ENCODE data around the gene BBS9. TPM values are rescaled to one million over a fixed set of nuclear protein-coding genes. Genes with fewer than 3 reads are reported as not detected.

The BBS9 gene
- total and polyA plus RNA-seq, 9 of the 15 experiments (the other 6 are each of a cell fraction or from before 2014, with no cell fraction given): 0.77 to 3.3 (median 2.4) TPM

DNA sequence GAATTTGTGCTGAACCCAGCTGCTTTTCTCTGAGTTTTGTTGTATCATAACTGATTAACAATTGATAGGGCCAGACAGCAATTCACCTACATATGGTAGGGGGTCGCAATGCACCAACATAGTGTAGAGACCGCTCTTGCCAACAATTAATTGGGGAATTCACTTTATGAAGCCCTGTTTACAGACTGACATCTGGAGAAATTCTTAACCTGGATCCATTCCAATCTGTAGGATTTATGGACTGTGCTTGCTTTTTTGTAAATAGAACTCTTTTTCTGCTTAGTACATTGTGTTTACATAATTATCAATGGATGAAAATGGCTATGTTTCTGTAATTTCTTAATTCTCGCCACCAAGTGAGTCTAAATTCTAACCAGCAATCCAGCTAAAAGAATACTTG, 464.2 kb downstream of the BBS9 start:
- WGBS (ENCODE audit: insufficient coverage, low coverage, missing lambda C conversion rate): 2% methylated on average over 3 of the region's 3 CpGs
- no peak overlapping the region for H3K4me3 ChIP-seq
- no peak overlapping the region for H2AFZ ChIP-seq (ENCODE audit: low read depth, low read length)
- no TSS peak for BruUV-seq (replicated peaks)
- no peaks in the 10 kb centered on the region for H3K4me1 ChIP-seq (replicated peaks in 1 of 2; ENCODE audit: control insufficient read depth in 2 of 2, insufficient read depth in 2 of 2, low read length in 2 of 2)
- no peaks in the 10 kb centered on the region for H3K9me3 ChIP-seq (replicated peaks; ENCODE audit: control insufficient read depth, insufficient read depth, low read depth, low read length)
- no peaks in the 10 kb centered on the region for H3K9me1 ChIP-seq (ENCODE audit: control insufficient read depth, insufficient read depth, low read length)
- H3K4me2 ChIP-seq (ENCODE audit: insufficient read depth, low read length): no peak overlapping the region
- no peaks in the 10 kb centered on the region for H3K79me2 ChIP-seq (ENCODE audit: control insufficient read depth, insufficient read depth, low read length)
- H3K27me3 ChIP-seq (ENCODE audit: control insufficient read depth in 2 of 2, insufficient read depth in 2 of 2, low read length in 2 of 2): no peaks in the 10 kb centered on the region
- H3K36me3 ChIP-seq (ENCODE audit: control insufficient read depth, insufficient read depth, low read length): no peaks in the 10 kb centered on the region
- intact Hi-C loops (cut with micrococcal nuclease) (no loop called here), in situ Hi-C loops (cut with MboI) (no loop called here)
- H3K27ac ChIP-seq (ENCODE audit: extremely low read depth, low read depth, low read length): no peak overlapping the region
- DNase-seq (ENCODE audit: extremely low read depth in 1 of 4, low spot score in 3 of 4) (no peak), ATAC-seq (no peak), FAIRE-seq (no peak)
- H3K9ac ChIP-seq (ENCODE audit: insufficient read depth in 1 of 2, low read depth in 2 of 2, low read length in 2 of 2): no peak overlapping the region
- CTCF ChIA-PET (ENCODE audit: low intra/inter-chr PET ratio): no interaction called here
- POLR2A ChIA-PET: no interaction called here
- no peaks in the 10 kb centered on the region for H4K20me1 ChIP-seq (replicated peaks; ENCODE audit: control insufficient read depth, insufficient read depth, low read length)
- TF ChIP-seq TAF7 (tag; IDR thresholded peaks at IDR 0.05): no peak
- no peak for TF ChIP-seq HMG20B (CRISPR knock-in tag; IDR thresholded peaks at IDR 0.05)
- no peak for TF ChIP-seq ID3 (CRISPR knock-in tag; IDR thresholded peaks at IDR 0.05)
- TF ChIP-seq ID3 (tag; IDR thresholded peaks at IDR 0.05): no peak
- TF ChIP-seq ZNF184 (CRISPR knock-in tag; IDR thresholded peaks at IDR 0.05): no peak
- TF ChIP-seq CBFB (CRISPR knock-in tag; IDR thresholded peaks at IDR 0.05): no peak
- TF ChIP-seq SMARCA4 (IDR thresholded peaks at IDR 0.05): no peak
- TF ChIP-seq NBN (IDR thresholded peaks at IDR 0.05; ENCODE audit: low read depth): no peak
- TF ChIP-seq ARID3A (IDR thresholded peaks at IDR 0.05; ENCODE audit: borderline replicate concordance, low read depth, low read length): no peak
- TF ChIP-seq ZNF277 (CRISPR knock-in tag; IDR thresholded peaks at IDR 0.05; ENCODE audit: borderline replicate concordance): no peak
- TF ChIP-seq SAFB2 (IDR thresholded peaks at IDR 0.05; ENCODE audit: borderline replicate concordance, low read depth, low read length, severe bottlenecking): no peak
- TF ChIP-seq, protein P1, sequence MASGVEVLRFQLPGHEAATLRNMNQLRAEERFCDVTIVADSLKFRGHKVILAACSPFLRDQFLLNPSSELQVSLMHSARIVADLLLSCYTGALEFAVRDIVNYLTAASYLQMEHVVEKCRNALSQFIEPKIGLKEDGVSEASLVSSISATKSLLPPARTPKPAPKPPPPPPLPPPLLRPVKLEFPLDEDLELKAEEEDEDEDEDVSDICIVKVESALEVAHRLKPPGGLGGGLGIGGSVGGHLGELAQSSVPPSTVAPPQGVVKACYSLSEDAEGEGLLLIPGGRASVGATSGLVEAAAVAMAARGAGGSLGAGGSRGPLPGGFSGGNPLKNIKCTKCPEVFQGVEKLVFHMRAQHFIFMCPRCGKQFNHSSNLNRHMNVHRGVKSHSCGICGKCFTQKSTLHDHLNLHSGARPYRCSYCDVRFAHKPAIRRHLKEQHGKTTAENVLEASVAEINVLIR (CRISPR knock-in tag; IDR thresholded peaks at IDR 0.05): no peak
- no peak for TF ChIP-seq MITF (IDR thresholded peaks at IDR 0.05)
- no peak for TF ChIP-seq PCBP2 (IDR thresholded peaks at IDR 0.05; ENCODE audit: low read depth, low read length, poor library complexity, severe bottlenecking)
- no peak for TF ChIP-seq ZNF253 (CRISPR knock-in tag; conservative IDR thresholded peaks at IDR 0.05)
- no peak for TF ChIP-seq NUFIP1 (IDR thresholded peaks at IDR 0.05; ENCODE audit: partially characterized antibody)
- no peak for TF ChIP-seq CHD4 (IDR thresholded peaks at IDR 0.05; ENCODE audit: insufficient read depth, insufficient replicate concordance, low read depth, low read length, poor library complexity, severe bottlenecking)

Measured in K562 (cell line).